Measurements from ENCODE around the gene E2F3.

Gene E2F3

GRCh38 chr6:20402342-20403069 is 827 bp downstream of the E2F3 start:
- DNase-seq, result peak; percentile 60

DNA sequence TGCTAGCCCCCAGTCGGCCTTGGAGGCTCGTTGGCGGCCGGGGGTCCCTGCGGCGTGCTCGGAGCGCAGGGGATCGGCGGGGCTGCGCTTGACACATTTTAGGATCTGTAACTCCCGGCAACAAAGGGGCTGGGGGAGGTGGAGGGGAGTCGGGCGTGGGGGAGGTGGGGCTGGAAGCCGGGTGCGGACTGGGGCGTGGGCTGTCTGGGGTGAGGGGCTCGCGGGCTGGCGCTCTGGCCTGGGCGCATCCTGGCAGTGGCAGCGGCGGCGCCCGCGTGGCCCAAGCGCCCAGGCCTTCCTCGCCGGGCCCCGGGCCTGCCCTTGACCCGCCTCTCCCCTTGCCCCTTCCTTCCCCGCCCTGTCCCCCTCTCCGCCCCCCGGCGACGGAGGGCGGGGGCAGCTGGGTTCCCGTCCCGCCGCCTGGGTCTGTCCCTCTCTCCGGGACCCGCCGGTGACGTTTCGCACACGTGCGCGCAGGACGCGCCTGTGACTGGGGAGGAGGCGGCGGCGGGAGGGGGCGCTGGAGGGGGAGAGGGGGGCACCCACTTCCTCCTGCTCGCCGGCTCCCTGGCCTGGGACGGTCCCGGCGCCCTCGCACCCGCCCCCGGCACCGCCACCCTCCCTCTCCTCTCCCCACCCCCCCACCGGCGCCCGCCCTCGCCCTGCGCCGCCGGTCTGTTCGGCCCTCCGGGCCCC is 1.5 kb downstream of the E2F3 start:
- DNase-seq, result peak; percentile 84

DNA sequence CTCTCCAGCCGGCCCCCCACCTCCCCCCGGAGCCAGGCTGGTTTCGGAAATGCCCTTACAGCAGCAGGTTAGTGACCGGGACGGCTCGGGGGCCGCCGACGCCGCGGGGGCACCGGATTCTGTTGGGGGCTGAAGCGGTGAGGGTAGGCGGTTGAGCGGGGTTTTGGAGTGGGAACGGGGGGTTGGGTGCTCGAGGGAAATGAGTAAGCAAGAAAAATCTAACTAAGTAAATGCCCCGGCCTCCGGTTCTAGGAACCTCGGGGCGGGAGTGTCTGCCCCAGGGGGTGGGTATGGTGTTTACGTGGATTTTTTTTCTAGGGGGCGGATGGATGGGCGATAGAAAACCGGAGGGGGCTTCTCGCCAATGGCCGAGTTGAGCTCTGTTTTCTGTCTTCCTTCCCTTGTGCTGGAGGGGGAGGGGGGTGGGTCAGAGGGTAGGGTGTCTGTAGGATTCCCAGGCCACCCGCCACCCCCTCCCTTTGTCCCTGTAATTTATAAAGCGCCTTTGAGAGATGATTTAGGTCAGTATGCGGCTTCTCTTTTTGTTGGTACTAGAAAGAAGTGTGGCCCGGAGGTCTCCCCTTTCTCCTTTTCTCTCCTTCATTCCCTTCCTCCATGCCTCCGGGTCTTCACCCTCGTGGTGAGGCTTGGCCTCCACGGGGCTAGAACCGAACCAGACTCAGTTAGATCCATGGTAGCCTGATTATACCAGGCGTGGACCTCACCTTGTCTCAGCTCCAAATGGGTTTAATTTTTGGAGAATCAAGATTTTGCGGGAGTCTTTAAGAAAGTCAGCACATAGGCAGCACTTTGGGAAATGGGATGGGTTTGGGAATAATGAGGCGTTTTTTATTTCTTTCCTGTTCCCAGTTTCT is 2.3 kb downstream of the E2F3 start:
- DNase-seq, result peak; percentile 70

DNA sequence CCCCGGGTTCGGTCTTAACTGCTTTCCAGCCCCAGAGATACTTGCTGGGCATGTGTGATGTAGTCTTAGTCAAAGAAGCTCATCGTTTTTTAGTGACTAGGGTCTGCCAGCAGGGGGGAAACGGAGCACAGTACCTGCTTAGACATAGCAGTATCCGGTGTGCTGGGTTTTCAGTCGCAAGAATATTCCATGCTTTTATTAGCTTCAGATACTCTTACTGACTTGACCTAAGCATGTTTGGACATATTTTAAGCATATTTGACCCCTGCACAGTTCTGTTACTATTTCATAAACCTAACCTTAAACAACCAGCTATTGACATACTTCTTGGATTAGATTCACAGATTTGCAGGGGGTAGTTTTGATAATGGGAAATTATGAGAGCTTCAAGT is 3.0 kb downstream of the E2F3 start:
- DNase-seq, result peak; percentile 76

DNA sequence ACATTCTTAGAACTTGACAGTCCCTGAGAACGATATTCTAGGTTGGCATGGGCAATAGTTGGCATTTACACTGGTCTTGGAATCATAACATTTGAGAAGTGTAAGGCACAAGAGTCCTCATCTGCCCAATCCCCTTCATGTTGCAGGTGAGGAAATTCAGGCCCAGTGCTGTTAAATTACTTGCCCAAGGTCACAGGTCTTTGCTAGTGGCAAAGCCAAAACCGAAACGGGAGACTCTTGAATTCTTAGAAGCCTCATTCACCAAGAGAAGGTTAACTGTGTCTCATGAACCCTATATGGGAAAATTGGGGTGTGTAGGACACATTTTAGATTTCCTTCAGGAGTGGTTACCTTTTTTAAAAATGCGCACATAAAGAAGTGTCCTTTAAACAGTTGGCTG is 7.2 kb downstream of the E2F3 start:
- no peak for DNase-seq

DNA sequence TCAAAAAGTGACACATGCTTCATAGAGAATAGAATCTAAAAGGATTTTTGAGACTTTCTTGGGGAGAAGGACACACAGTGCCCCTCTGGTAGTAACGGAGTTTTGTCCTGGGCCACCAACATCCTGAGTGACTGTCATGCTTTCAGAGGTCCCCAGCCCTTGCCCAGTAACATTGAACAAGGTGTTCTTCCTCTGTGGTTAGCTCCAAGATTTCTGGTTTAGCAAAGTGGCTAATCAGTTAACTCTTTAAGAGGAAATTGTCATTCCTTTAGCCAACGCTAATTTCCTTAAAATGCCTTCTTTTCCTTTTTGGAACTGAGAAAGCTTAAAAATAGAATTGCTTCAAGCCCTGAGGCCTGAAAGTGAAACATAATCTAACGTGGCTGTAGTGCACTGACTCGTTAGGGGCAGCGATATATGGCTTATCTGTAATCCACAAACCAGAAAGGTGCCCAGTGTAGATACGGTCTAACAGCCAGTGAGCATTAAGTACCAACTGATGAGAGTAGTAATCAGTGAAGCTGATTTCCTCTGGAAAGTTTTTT is 7.8 kb downstream of the E2F3 start:
- DNase-seq, result no peak

DNA sequence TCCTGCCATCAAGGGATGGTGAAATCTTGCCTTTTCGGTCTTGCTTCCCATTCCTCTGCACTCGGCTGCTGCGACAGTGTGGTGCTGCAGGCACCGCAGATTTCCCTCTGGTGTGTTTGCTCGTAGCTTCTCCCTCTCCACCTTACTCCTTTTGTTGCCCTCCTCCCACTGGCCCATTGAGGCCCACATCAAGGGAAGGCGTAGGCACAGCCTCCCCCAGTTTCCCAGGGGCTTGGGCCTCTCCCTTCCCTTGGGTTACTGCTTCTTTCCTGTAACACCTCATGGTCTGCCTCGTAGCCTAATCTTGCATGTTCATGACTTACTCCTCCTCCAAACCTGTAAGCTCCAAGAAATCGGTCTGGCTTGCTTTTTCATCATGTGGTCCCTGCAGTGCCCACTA is 9.9 kb downstream of the E2F3 start:
- DNase-seq, result no peak

DNA sequence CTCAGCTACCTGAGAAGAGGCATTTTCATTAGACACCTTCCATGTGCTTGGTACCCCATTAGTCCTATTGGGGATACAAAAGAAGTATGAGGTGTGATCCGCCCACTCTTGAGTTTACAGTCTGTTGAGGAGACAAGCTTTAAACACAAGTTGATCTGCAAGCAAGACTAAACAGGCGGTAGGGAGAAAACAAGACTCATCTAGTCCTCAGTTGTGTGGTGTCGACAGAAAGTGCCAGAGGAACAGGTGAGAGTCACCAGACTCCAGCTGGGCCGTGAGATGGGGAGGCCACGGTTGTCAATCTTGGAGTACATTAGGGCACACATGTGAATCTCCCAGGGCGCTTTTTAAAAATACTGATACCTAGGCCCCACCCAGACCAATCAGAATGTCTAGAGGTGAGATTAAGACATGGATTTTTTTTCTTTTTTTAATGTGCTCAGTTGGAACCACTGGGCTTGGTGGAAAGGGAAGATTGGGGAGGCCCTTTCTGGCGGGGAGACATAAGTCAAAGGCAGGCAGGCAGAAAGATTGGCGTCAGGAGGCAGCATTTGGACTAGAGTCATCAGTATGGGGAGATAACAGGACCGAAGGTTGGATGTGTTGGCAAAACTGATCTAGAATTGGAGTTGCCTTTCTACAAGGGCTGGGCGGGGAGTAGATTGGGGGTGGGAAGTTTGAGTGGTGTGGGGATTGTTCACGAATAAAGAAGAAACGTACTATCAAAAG is 10.4 kb downstream of the E2F3 start:
- no peak for DNase-seq

GRCh38 chr6:20412682-20413073 is 11.0 kb downstream of the E2F3 start:
- DNase-seq, result no peak

GRCh38 chr6:20413826-20414225 is 12.1 kb downstream of the E2F3 start:
- no peak for DNase-seq

DNA sequence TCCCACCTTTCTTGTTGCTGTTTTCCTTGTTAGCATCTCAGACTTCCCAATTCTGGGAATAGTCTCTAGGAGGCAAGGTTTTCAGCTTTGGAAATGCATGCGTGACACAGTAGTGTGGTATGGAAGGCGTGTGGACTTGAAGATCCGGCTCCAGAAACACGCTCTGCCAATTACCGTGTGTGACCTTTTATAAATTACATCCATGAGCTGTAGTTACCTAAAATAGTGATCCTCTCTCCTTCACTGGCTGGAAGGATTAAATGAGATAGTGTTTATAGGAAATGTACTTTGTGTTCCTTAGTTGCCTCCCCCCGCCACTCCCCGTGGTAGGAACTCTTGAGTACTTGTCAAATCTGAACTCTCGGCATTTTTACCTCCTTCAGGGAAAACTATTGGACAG is 13.0 kb downstream of the E2F3 start:
- no peak for DNase-seq

GRCh38 chr6:20415304-20415703 is 13.6 kb downstream of the E2F3 start:
- no peak for DNase-seq

- no peak for DNase-seq
Observed at GRCh38 chr6:20415712-20416454, 14.2 kb downstream of the E2F3 start.

- DNase-seq, result no peak
Observed at GRCh38 chr6:20416567-20417345, 15.1 kb downstream of the E2F3 start.

GRCh38 chr6:20417819-20418218 is 16.1 kb downstream of the E2F3 start:
- DNase-seq, result no peak

- no peak for DNase-seq
Observed at GRCh38 chr6:20426177-20427082, 24.8 kb downstream of the E2F3 start.

DNA sequence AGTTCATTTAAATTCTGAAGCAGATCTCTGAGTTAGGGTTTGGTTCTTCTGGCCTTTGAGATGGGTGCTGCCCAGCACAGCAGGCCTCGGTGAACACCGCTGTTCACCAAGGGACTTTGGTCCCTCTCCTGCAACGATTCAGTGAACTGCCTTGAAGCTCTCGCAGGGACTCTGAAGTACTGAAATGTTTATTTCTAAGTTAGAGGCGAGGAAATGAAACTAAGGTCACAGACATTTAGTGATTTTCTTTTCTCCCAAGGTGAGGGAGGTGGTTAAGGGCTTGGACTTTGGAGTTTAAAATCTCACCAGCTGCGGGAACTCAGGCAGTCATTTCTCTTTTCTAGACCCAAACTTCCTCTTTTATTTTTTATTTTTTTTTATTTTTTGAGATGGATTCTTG is 26.2 kb downstream of the E2F3 start:
- no peak for DNase-seq

DNA sequence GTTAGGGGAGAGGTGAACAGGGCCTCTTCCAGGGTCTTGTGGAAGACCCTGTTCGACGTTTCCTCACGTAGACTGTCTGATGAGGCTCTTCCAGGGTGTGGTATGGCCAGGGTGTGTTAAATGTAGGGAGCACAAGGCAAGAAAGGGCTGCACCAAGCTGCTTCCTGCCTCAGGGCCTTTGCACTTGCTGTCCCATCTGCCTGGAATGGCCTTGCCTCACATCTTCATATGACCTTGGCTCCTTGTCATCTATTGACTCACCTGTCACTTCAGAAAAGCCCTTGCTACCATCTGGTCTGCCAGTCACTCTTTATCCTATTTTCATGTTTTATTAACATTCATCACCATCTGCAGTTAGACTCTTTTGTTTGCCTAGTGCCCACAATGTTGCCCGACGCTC is 31.0 kb downstream of the E2F3 start:
- DNase-seq, result no peak

DNA sequence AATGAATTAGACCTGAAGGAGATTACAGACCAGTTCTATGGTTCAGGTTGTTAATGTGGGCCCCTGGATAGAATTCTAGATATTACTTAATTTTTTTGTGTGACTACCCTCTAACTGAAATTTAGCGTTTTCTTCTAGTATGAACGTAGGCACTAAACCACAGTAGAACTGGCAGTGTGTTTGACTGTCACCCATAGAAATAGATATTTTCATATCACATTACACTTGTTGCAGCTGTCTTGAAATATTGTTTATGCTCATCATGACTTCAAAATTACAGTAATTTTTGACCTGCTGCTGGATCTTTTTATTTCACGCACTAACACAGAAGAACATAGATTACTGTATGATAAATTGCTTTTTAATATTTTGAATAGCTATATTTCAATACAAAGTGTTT is 31.6 kb downstream of the E2F3 start:
- DNase-seq, result no peak

DNA sequence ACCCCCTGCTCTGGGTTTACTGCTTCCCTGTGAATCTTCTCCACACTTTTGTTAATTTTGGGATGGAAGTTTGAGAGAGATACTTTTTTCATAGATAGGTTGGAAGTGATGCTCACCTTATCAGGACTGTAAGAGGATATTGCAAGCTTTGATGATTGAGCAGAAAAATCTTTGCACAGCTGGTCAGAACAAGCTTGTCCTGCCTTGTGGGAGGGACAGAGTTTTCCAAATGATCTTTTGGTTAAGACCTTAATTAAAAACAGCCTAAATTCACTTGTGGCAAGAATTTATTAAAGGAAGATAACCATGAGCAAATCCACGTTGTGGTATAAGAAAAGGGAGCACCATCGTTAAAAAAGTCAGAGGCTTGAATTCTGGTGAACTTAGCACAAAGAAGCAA is 32.2 kb downstream of the E2F3 start:
- DNase-seq, result no peak
